CD4-positive, alpha-beta T cell (primary cell): ENCODE data around the gene RPS27A. TPM values are rescaled to one million over a fixed set of nuclear protein-coding genes. Genes with fewer than 3 reads are reported as not detected.
"Not testable (repeated sequence)": the region's sequence is repeated elsewhere in the genome, so short reads cannot be mapped to it uniquely, and the experiment has no call there.

Source experiments
- ATAC-seq: fragments of 200-7000 bp; cut with Tn5 transposase; one replicate; pipeline ENCODE4 v1.10.0; 2022; ENCODE audit warnings: mild to moderate bottlenecking; ENCODE audit not compliant: poor library complexity
- CTCF ChIA-PET: fragments of 350-600 bp; sonication (Branson Sonifier 250); formaldehyde crosslinking; loops from one replicate; lab custom pipeline; 2021; ENCODE audit warnings: antibody characterized with exemption, inconsistent platforms; lab: Charles Lee
- POLR2A ChIA-PET: fragments of 350-600 bp; sonication (Branson Sonifier 250); formaldehyde crosslinking; loops from one replicate; lab custom pipeline; 2021; ENCODE audit warnings: antibody characterized with exemption, inconsistent platforms; lab: Charles Lee
- DNase-seq, 14 experiments: peaks; one replicate each; pipeline ENCODE4 v3.0.0-alpha.2; 2013 to 2020; ENCODE audit warnings: mixed read lengths in 2 of 14
- H3K27ac ChIP-seq, 2 donors: one replicate each; pipeline versions ENCODE4 v1.5.1 to v1.7.0; 2013; ENCODE audit warnings: low read length in 2 of 2, low read depth in 1 of 2, mild to moderate bottlenecking in 1 of 2
- H3K27me3 ChIP-seq, 2 experiments: 1 replicate in 1 of 2; 2 replicates in 1 of 2; pipeline versions ENCODE4 v1.6.1 to v1.7.0; 2013; ENCODE audit warnings: low read length in 2 of 2, control low read depth in 1 of 2, mild to moderate bottlenecking in 1 of 2, moderate library complexity in 1 of 2; ENCODE audit not compliant: insufficient read depth in 2 of 2, control insufficient read depth in 1 of 2
- H3K36me3 ChIP-seq: one replicate; pipeline ENCODE4 v1.6.1; 2013; ENCODE audit warnings: low read length, control low read depth; ENCODE audit not compliant: insufficient read depth
- H3K4me1 ChIP-seq: one replicate; pipeline ENCODE4 v1.6.1; 2013; ENCODE audit warnings: low read length, control low read depth; ENCODE audit not compliant: insufficient read depth
- H3K4me3 ChIP-seq: one replicate; pipeline ENCODE4 v1.5.1; 2013; ENCODE audit warnings: mild to moderate bottlenecking, low read length, moderate library complexity
- H3K9me3 ChIP-seq, 2 experiments: 1 replicate in 1 of 2; 2 replicates in 1 of 2; pipeline versions ENCODE4 v1.6.1 to v1.7.0; 2013; ENCODE audit warnings: low read length in 2 of 2, mild to moderate bottlenecking in 2 of 2, control low read depth in 1 of 2, moderate library complexity in 1 of 2; ENCODE audit not compliant: control insufficient read depth in 1 of 2, insufficient read depth in 1 of 2
- H3K27ac Mint-ChIP-seq: one replicate; pipeline ENCODE4 v1.8.0; 2020; ENCODE audit warnings: mixed read lengths
- H3K27me3 Mint-ChIP-seq: one replicate; pipeline ENCODE4 v1.8.0; 2021; ENCODE audit warnings: mixed read lengths
- H3K36me3 Mint-ChIP-seq: one replicate; pipeline ENCODE4 v1.8.0; 2021; ENCODE audit warnings: low read depth, mixed read lengths
- H3K4me1 Mint-ChIP-seq: one replicate; pipeline ENCODE4 v1.8.0; 2021; ENCODE audit warnings: low read depth, mixed read lengths
- H3K4me3 Mint-ChIP-seq: one replicate; pipeline ENCODE4 v1.8.0; 2020; ENCODE audit warnings: mild to moderate bottlenecking, mixed read lengths
- H3K9me3 Mint-ChIP-seq: one replicate; pipeline ENCODE4 v1.8.0; 2020; ENCODE audit warnings: mixed read lengths
- CTCF ChIP-seq: fragments of 200-600 bp; IDR thresholded peaks from one replicate; pipeline ENCODE4 v1.8.0; 2022; ENCODE audit warnings: antibody characterized with exemption, mild to moderate bottlenecking
- intact Hi-C, 2 experiments: fragments of 100-400 bp; cut with DNase I in 1 of 2; cut with micrococcal nuclease in 1 of 2; formaldehyde crosslinking; loops; one replicate each; pipeline versions ENCODE4 v1.15.1 to v1.9.0; 2023 to 2025; cut with DNase I, micrococcal nuclease
- total RNA-seq, 174 experiments: library from RNA in 2 of 174; stranded (reverse) in 2 of 174; gene quantifications; one replicate each; pipeline ENCODE4 v1.2.3 and lab custom pipeline; 2021 to 2026

The RPS27A gene
- total RNA-seq, 2 experiments from 2014 or later, result 2,201 to 2,315 TPM

DNA sequence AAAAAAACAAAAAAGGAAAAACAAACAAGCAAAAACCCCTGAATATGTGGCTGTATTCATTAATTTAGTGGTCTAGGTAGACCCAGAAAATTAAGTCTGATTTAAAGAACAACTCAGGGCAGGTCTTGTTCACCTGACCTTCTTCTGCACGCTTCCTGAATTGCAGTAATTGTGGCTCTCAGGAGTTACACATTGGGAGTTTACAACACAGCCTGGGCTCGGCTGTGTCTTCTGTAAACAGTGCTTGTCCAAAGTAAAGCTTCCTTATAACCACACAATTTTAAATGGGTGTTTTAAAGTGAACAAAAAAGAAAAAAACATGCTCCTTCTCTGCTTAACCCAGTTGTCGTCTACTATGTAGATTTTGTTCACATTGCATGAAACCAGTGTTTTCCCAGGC, 44.8 kb downstream of the RPS27A start:
- CTCF ChIA-PET, result no interaction called here
- H3K4me1 Mint-ChIP-seq, result no peaks in the 10 kb centered on the region
- H3K27me3 ChIP-seq, result no peaks in the 10 kb centered on the region
- H3K36me3 Mint-ChIP-seq, result no peaks in the 10 kb centered on the region
- POLR2A ChIA-PET, result no interaction called here
- no peaks in the 10 kb centered on the region for H3K36me3 ChIP-seq
- no peak overlapping the region for H3K27ac ChIP-seq
- intact Hi-C loops, result no loop called here
- DNase-seq, result no peak
- H3K27ac Mint-ChIP-seq, result no peak overlapping the region
- H3K9me3 ChIP-seq, result no peaks in the 10 kb centered on the region
- H3K4me3 Mint-ChIP-seq, result no peak overlapping the region
- no peak for TF ChIP-seq CTCF
- no peak for ATAC-seq
- no peaks in the 10 kb centered on the region for H3K27me3 Mint-ChIP-seq
- H3K9me3 Mint-ChIP-seq, result no peaks in the 10 kb centered on the region
- no peak overlapping the region for H3K4me3 ChIP-seq
- H3K4me1 ChIP-seq, result peaks cover 6% of the 10 kb centered on the region

DNA sequence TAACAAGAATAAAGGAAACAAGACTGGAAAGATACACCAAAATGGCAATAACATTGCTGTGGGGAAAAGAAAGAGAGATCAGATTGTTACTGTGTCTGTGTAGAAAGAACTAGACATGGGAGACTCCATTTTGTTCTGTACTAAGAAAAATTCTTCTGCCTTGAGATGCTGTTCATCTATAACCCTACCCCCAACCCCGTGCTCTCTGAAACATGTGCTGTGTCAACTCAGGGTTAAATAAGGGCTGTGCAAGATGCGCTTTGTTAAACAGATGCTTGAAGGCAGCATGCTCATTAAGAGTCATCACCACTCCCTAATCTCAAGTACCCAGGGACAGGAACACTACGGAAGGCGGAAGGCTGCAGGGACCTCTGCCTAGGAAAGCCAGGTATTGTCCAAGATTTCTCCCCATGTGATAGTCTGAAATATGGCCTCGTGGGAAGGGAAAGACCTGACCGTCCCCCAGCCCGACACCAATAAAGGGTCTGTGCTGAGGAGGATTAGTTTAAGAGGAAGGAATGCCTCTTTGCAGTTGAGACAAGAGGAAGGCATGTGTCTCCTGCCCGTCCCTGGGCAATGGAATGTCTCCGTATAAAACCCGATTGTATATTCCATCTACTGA, 46.8 kb downstream of the RPS27A start:
- H3K36me3 ChIP-seq, POLR2A ChIA-PET, H3K27ac Mint-ChIP-seq, H3K27ac ChIP-seq, H3K4me3 ChIP-seq, H3K36me3 Mint-ChIP-seq, CTCF ChIA-PET, DNase-seq, H3K9me3 ChIP-seq, intact Hi-C loops, ATAC-seq, H3K27me3 Mint-ChIP-seq, H3K27me3 ChIP-seq, H3K9me3 Mint-ChIP-seq: not testable (repeated sequence)
- H3K4me1 ChIP-seq, result peaks cover 11% of the 10 kb centered on the region
- H3K4me1 Mint-ChIP-seq, result peaks cover 18% of the 10 kb centered on the region
- H3K4me3 Mint-ChIP-seq, result peak overlapping the region; percentile 38

DNA sequence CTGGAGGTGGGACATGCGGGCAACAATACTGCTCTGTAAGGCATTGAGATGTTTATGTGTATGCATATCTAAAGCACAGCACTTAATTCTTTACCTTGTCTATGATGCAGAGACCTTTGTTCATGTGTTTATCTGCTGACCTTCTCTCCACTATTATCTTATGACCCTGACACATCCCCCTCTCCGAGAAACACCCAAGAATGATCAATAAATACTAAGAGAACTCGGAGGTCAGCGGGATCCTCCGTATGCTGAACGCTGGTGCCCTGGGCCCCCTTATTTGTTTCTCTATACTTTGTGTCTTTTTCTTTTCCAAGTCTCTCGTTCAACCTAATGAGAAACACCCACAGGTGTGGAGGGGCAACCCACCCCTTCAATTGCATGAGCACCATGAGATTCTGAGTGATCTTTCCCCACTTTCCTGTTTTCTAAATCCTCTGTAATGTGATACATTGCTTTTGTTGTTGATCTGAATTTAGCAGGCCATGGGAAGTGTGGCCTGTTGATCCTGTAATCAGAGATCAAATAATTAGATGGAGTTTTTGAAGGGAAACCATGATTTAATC, 47.5 kb downstream of the RPS27A start:
- Mint-ChIP-seq H3K4me1 (peaks cover 20% of the 10 kb centered on the region), H3K27ac (peak overlapping the region; percentile 6), H3K4me3 (peak overlapping the region; percentile 31)
- H3K27me3 ChIP-seq, CTCF ChIA-PET, H3K4me3 ChIP-seq, POLR2A ChIA-PET, H3K27ac ChIP-seq, H3K9me3 ChIP-seq, DNase-seq, H3K36me3 Mint-ChIP-seq, ATAC-seq, H3K9me3 Mint-ChIP-seq, H3K27me3 Mint-ChIP-seq, H3K36me3 ChIP-seq: not testable (repeated sequence)
- peaks cover 11% of the 10 kb centered on the region for H3K4me1 ChIP-seq
- intact Hi-C loops, result loop anchor here (2.0 to 5.0 kb wide), 4 partner anchors 47 to 237 kb away; partner anchors contain the start of genes CFAP36 (in 1 of the 2), CLHC1 (in 1 of the 2) and RPS27A (in 1 of the 2)

- POLR2A ChIA-PET, result interaction anchor here (1.0 to 1.7 kb wide), 5 partner anchors 13 to 238 kb away, joined by 4 to 7 read pairs (median 6); partner anchors contain the start of genes CFAP36, CLHC1, MTIF2 and RPS27A
- not testable (repeated sequence) for DNase-seq
These were observed 48.5 kb downstream of the RPS27A start for GRCh38 chr2:55280851-55281546.

More at GRCh38 chr2:55280851-55281546, 48.5 kb downstream of the RPS27A start:
- intact Hi-C loops, result loop anchor here (2.0 to 5.0 kb wide), 4 partner anchors 48 to 236 kb away; partner anchors contain the start of genes CFAP36 (in 1 of the 2), CLHC1 (in 1 of the 2) and RPS27A (in 1 of the 2)
- H3K27me3 Mint-ChIP-seq, ATAC-seq, H3K36me3 ChIP-seq, H3K27me3 ChIP-seq, H3K36me3 Mint-ChIP-seq, CTCF ChIA-PET, H3K9me3 Mint-ChIP-seq, H3K4me3 ChIP-seq, H3K9me3 ChIP-seq: not testable (repeated sequence)
- Histone ChIP-seq H3K27ac (peak overlapping the region in 1 of 2 donors; percentile 88), H3K4me1 (peaks cover 11% of the 10 kb centered on the region)
- peak overlapping the region; percentile 97 for H3K27ac Mint-ChIP-seq
- peak overlapping the region; percentile 64 for H3K4me3 Mint-ChIP-seq
- peaks cover 25% of the 10 kb centered on the region for H3K4me1 Mint-ChIP-seq
